Stimulated activated CD4-positive, alpha-beta T cell treated with anti-CD3 and anti-CD28 coated beads, Interleukin-4, amount 100 ng/mL, for 24 hours (primary cell): ENCODE results near the gene HBM.
"Not testable (repeated sequence)": the region's sequence is repeated elsewhere in the genome, so short reads cannot be mapped to it uniquely, and the experiment has no call there.

Source experiments
- DNase-seq: peaks from one replicate; pipeline ENCODE4 v3.0.0-alpha.2; 2020

Gene HBM, protein sequence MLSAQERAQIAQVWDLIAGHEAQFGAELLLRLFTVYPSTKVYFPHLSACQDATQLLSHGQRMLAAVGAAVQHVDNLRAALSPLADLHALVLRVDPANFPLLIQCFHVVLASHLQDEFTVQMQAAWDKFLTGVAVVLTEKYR

DNA sequence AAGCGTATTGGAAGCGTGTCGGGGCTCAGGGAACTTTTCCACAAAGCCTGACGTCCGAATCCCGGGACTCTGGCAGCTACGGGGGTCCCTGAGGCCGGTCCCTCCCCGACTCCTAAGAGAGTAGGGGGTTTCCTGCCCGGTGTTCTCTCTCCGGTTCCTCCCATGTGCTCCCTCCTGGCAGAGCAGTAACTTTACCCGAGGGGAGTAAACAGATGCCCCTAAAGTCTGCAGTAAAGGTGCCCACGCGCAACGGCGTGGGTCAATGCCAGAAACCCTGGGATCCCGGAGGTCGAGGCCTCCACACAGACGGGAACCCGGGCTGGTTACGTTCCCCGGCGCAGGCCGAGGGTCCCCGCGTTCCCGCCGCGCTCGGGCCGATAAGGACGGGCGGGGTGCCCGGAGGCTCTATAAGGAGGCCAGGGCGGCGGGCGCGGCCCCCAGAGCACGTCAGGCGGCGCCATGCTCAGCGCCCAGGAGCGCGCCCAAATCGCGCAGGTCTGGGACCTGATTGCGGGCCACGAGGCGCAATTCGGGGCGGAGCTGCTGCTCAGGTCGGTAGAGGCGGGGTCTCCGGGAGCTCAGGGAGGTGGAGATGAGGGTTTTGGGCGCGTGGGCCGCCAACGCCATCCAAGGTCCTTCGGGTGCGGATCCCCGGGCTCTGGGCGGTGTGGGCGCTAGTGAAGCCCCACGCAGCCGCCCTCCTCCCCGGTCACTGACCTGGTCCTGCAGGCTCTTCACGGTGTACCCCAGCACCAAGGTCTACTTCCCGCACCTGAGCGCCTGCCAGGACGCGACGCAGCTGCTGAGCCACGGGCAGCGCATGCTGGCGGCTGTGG is at the start of gene HBM:
Gene HBM (plus strand): TSS at position 440 of the 836 bp plus-strand sequence. CDS start 20 bp downstream, at position 460.
- DNase-seq, result no peak

DNA sequence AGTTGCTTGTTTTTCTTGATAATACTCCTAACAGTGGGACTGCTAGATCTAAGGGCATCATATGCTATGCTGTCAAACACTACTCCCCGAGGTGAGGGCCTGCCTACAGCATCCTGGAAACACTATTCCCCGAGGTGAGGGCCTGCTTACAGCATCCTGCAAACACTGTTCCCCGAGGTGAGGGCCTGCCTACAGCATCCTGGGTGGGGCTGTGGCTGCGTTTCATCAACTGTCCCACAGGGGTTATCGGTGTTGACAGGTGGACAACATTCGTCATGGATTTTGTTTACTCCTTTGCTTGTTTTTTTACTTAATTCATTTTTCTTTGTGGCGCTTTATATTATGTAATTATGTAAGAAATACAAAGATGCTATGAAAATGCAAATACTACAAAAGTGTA is 49.8 kb upstream of the HBM start:
- no peak for DNase-seq

DNA sequence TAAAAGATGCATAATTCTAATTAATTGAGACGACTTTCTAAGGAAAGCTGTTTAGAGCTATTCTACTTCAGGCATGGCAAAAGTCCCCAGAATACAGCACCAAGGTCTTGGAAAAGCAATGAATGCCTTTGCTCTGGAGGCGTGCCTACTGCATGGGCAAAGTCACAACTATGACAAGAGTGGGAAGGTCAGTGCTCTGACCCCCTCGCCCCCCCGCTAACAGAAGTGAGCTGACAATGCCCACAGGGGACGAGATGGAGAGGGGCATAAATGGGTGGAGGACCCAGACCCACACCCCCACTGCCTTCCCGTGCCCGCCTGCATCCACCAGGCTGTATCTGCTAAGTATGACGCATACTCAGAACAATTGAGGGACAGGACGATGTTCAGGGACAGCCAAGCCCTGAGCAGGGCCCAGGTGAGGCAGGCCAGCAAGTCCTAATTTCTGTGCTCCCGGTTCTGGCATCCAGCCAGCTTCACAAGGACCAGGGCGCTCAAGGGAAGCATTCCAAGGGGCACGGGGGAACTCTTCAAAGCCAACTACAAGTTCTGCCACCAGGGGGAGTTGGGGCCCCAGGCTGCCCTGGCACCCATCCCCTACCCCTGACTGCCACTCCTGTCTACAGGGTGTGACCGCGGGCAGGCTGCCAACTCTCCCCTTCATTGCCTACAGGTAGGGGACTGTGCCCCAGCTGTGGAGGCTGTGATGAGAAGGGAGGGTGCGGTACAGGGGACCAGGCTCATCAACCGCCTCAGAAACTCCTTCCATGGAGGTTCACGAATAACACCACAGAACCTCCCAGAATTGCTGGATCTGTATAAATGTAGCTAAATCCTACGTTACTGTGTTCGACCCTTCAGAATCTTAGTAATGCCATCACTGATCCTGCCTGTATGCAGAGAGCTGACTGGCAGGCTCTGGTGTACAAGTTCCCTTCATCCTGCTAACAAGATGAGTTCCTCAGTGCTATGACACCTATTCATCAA is 48.1 kb upstream of the HBM start:
- DNase-seq, result peak; percentile 69

DNA sequence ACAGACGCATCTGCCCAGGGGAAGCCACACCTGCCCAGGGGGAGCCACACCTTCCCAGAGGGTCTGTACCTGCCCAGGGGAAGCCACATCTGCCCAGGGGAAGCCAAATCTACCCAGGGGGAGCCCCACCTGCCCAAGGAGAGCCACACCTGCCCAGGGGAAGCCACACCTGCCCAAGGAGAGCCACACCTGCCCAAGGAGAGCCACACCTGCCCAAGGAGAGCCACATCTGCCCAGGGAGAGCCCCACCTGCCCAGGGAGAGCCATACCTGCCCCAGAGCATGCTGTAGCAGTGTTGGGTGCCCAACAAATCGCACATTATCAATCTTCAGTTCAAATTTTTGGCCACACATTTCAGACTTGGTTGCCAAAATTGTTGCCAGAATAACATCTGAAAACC is 46.9 kb upstream of the HBM start:
- DNase-seq, result no peak

DNA sequence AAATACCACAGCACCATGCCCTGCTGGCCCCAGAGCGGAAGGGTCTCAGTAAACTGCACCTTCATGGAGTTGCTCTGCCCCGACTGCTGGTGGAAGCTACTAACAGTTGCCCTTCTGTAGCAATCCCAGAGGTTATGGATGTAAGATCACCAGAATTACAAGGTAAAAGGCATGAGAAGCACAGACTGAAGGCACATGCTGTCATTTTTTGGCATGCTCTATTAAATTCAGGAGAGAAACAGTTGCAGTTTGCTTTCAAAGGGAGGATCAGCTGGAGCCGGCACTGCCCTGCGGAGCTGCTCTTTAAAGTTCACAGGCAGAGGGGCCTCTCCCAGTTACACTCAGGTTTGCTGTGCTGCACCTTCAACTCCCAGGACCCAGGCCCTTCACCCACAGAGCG is 46.5 kb upstream of the HBM start:
- no peak for DNase-seq

DNA sequence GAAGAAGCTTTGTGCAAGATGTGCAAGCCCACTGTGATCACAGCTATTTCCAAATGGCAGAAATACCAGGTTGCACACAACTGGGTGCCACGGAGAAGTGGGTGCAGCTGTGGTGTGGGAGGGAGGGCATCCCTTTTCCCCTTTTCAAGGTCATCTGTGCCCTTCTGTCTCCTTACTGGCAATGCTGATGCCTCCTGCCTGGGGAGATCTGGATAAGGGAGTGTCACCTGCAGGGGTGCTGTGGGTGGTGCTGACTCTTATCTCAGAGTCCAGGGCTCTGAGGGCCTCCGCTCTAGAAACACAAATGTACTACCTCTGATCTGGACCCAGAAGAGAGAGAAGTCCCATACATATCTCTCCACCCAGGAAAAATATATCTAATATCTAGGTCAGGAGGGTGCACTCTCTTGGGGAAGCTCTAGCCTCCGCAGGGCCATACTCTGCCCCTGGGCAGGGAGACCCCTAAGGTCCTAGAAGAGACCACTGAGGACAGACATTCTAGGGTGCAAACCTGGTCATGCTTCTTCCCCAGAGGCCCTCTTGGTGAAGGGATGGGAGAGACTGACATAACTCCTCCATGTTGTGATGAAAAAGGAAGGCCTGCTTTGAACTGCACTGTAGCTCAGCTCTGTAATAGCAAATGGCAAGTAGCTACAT is 45.8 kb upstream of the HBM start:
- DNase-seq, result no peak

DNA sequence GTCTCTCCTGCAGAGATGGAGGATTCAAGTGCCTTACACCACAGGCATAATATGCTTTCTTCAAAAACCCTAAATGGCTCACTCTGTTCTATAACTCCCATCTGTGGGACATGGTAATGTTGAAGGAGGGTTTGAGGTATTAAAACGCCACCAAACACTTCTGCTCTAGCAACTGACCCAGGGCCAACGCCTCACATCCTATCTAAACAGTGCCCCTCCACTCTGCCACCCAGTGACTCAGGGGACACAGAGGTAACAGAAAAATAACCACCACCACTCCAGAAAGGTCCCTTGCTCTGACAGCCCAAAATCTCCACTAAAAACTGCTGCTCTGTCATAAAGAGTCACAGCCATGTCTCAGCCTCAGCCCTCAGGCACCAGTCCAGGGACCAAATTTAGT is 45.0 kb upstream of the HBM start:
- DNase-seq, result no peak

DNA sequence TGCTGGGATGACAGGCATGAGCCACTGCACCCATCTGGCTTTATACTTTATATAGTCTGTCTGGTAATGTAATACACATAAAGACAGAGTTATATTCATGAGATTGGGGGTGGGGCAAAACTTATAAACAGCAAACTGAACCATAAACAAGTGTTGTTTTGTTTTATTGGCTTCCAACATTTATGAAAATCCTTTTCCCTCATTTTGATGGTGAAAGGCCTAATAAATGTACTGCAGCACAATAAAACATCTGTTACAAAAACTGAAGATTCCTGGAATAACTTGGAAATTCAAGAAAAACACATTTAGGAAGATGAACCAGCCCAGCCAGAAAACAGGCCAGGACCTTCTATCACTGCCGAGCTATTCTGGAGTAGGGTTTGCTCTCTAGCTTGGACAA is 43.4 kb upstream of the HBM start:
- no peak for DNase-seq

DNA sequence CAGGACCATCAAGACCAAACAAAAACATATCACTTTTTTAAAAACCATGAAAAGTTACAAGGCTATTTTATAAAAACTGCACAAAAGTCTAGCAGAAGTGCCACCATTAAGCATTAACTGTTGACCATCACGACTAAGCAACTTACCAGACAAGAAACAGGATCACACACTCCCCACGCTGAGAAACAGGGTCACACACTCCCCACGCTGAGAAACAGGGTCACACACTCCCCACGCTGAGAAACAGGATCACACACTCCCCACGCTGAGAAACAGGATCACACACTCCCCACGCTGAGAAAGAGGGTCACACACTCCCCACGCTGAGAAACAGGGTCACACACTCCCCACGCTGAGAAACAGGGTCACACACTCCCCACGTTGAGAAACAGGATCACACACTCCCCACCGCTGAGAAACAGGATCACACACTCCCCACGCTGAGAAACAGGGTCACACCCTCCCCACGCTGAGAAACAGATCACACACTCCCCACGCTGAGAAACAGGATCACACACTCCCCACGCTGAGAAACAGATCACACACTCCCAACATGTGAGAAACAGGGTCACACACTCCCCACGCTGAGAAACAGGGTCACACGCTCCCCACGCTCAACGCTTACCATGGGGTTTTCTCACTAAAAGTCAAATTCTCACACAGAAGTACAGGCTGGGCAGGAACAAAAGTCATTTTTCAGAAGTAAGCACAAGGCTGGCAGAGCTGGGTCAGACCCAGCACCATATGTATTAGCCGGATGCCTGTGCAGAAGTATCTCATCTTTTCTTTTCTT is 42.0 kb upstream of the HBM start:
- not testable (repeated sequence) for DNase-seq

DNA sequence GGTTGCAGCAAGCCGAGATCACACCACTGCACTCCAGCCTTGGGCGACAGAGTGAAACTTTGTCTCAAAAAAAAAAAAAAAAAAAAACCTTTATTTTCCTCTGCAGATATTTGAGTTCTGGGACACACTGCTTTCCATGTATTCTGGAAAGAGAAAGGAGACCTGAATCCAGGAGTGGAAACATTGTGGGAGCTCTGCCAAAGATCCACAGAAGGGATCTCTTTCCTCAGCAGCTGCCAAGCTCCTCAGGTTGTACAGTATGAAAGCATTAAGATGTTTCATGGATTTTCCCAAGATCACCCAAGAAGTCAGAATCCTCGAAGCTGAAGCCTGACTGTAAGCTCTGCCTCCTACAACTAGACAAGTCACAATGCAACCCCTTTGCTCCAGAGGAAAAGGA is 40.8 kb upstream of the HBM start:
- DNase-seq, result no peak

DNA sequence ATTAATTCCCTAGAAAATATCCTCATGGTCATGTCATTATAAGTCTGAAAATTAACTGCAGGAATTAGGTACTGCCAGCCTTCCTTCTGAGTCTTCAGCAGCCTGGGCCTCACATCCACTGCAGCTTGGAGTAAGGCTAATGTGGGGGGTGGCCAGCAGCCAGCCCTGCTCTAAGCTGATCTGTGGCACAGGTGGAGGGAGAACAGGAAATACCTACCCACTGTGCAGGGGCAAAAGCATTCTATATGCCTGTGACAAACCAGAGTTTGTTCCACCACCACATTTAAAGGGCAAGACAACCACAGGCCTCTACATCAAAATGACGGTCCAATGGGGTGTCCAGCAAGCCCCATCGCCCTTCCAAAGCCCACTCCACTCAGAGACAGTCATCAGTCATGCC is 36.7 kb upstream of the HBM start:
- no peak for DNase-seq

DNA sequence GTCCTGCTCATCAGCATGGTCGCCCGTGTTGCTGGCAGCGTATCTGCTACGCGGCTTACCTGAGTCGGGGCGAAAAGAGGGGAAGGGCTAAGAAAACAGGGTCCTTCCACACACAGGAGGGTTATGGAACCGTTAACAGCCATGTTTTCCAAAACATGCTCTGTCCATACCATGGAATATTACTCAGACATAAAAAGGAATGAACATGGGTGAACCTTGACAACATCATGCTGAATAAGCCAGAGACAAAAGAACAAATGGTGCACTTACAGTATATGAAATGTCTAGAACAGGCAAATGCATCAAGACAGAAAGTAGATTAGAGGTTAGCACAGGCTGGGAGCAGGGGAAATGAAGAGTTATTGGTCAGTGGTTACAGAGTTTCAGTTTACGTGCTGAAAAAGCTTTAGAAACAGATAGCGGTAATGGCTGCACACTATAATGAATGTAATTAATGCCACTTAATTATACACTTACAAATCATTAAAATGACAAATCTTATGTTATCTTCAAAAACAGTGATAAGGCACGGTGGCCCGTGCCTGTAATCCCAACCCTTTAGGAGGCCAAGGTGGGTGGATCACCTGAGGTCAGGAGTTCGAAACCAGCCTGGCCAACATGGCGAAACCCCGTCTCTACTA is 35.1 kb upstream of the HBM start:
- DNase-seq, result no peak

DNA sequence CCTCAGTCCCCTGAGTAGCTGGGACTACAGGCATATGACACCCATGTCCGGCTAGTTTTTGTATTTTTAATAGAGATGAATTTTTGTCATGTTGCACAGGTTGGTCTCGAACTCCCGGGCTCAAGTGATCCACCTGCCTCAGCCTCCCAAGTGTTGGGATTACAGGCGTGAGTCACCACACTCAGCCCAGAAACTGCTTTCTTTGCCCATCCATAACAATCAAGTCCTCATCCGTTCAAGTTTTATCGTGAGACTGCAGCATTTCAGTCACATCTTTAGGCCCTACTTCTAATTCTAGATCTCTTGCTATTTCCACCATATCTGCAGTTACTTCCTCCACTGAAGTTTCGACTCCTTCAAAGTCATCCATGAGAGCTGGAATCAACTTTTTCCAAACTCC is 33.7 kb upstream of the HBM start:
- no peak for DNase-seq

DNA sequence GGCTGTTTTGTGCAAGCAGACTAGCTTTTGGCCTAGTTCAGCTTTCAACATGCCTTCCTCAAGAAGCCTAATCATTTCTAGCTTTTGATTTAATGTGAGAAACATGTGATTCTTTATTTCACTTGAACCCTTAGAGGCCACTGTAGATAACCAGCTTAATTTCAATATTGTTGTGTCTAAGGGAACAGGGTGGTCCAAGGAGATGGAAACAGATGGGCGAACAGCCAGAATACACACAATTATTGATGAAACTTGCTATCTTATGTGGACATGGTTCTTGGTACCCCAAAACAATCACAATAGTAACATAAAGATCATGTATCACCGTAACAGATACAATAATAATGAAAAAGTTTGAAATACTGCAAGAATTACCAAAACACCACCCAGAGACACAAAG is 32.1 kb upstream of the HBM start:
- DNase-seq, result no peak

DNA sequence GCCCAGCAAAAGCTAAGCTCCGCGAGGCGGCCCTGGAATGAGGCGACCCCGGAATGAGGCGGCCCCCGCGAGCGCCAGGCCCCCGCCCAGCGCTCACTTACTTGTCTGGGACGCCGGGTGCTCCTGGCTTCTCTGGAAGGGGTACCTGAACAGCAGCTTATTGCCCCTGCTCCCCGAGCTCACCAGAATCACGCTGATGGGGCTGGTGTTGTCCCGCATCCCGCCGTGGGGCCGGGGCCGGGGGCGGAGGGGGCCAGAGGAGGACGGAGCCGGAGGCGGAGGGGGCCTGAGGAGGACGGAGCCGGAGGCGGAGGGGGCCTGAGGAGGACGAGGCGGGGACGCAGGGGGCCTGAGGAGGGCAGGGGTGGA is 27.7 kb upstream of the HBM start:
- peak; percentile 20 for DNase-seq

DNA sequence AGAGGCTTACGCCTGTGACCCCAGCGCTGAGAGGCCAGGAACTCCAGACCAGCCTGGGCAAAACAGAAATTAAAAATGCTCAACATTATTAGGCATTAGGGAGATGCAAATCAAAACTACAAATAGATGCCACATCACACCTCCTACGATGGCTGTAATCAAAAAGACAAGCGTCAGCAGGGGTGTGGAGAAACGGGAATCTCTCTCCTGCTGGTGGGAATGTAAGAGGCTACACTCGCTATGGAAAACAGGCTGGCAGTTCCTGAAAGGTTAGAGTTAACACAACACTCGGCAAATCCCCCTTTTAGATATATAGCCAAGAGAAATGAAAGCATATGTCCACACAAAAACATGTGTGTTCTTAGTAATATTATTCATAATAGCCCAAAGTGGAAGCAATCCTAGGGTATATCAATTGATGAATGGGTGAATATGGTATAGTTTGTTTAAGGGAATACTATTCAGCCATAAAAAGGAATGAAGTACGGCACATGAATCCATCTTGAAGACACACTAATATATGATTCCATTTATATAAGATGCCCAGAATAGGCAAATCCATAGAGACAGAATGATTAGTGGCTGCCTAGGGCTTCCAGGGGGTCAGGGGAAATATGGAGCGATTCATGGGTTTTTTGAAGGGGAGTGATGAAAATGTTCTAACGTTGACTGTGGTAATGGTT is 25.5 kb upstream of the HBM start:
- DNase-seq, result no peak

DNA sequence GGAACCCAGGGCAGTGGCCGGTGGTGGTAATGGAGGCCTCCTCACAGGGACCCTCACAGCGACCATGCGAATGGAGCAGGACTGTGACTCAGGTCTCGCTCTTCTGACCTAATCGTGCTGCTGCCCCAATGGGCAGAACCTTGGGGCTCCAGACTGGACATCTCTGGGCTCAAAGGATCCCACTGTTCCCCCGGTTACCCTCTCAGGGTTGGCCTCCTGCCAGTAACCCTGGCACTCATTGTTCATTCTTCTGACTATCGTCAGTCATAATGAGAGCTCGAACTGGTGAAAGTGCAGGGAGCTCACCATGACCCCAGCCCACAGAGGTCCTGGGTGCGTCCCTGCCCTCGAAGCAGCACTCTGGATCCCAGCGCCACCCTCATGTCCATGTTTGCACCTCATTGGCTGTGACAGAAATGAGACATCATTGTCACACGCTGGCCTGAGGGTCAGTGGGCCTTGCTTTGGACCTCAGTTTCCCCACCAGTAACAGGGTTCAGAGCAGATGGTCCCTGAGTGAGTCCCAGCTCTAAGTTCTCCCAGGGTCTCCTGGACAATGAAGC is 23.3 kb upstream of the HBM start:
- DNase-seq, result no peak

DNA sequence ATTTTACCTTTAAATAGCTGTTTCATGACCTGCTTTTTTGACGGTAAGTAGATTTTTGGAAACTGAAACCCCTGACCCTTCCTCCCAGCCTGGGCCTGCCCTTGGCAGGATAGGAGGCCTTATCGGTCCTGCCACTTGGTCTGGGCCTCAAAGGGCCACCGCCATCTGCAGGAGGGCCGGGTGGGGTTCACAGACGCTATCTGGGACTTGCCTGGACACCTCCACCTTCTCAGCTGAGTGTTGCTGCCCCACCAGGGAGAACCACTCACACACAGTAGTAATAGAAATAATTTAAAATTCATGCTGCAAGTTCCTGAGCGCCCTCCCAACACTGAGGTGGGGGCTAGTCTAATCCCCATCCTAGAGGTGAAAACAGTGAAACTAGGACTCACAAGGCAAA is 22.7 kb upstream of the HBM start:
- no peak for DNase-seq

DNA sequence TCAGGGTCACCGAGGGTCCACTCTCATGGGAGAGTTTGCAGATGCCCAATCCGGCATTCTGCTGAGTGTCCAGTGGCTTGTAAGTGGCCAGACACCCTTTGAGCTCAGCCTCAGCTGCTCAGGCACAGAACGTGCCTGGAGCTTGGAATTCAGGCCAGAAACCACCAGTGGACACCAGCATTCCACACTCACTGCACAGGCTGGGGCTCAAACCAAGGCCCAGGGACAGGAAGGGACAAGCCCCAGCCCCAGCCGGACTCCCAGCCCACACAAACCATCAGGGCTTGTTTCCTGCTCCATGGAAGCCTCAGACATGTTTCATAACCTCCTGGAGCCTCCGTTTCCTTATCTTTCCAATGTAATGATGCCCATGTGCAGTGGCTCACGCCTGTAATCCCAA is 22.3 kb upstream of the HBM start:
- no peak for DNase-seq

DNA sequence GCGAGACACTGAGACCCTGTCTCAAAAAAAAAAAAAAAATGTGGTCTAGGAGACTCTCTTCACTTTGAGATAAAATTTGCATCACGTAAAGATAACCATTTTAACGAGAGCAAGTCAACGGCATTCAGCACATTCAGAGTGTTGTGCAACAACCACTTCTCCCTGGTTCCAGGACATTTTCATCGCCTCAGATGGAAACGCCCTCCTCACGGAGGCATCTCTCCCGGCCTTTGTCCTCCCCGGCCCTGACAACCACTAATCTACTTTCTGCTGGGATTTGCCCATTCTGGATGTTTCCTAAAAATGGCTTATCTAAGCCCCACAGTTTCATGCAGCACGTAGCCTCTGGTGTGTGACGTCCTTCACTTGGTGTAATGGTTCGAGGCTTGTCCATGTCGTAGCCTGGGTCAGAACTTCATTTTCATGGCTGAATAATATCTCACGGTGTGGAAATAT is 21.0 kb upstream of the HBM start:
- no peak for DNase-seq

DNA sequence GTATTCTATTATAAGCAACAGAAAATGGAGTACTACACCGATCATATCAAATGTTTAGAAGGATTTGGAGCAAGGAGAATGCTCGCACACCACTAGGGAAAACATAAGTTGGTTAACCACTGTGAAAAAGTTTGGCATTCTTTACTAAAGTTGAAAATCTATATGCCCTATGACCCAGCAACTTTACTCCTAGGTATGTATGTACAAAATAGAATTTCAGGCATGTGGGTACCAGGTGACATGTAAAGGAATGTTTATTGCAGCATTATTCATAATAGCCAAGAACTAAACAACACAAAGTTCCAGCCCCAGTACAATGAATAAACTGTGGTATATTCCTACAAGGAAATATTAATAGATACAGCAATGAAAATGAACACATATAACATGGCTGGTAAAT is 19.1 kb upstream of the HBM start:
- DNase-seq, result no peak
